Loucy (cell line): ENCODE data around the gene GLB1L.
A peak's percentile ranks its signal among the peaks of the same experiment; 100 is the strongest.

ENCODE experiments used
- H2AFZ ChIP-seq: fragments of 200-600 bp; sonication (generic); 2 replicates; pipeline ENCODE4 v1.6.0; 2016; ENCODE audit warnings: antibody characterized with exemption, mild to moderate bottlenecking, low read length, moderate library complexity
- H3F3A ChIP-seq: fragments of 200-600 bp; 2 replicates; pipeline ENCODE4 v1.6.0; 2016; ENCODE audit warnings: antibody characterized with exemption, low read depth, mild to moderate bottlenecking
- H3K27me3 ChIP-seq: fragments of 200-600 bp; sonication (generic); 2 replicates; pipeline ENCODE4 v1.6.1; 2014; ENCODE audit warnings: low read length, mild to moderate bottlenecking; ENCODE audit not compliant: insufficient read depth, poor library complexity, severe bottlenecking
- H3K36me3 ChIP-seq: fragments of 200-600 bp; sonication (generic); 2 replicates; pipeline ENCODE4 v1.6.1; 2016; ENCODE audit warnings: low read length; ENCODE audit not compliant: insufficient read depth
- H3K4me1 ChIP-seq: fragments of 200-600 bp; sonication (generic); 2 replicates; pipeline ENCODE4 v1.5.1; 2014; ENCODE audit warnings: low read length, mild to moderate bottlenecking; ENCODE audit not compliant: insufficient read depth, poor library complexity, severe bottlenecking
- H3K4me2 ChIP-seq: fragments of 200-600 bp; sonication (generic); 2 replicates; pipeline ENCODE4 v1.6.0; 2014; ENCODE audit warnings: antibody characterized with exemption, low read length, low read depth, mild to moderate bottlenecking; ENCODE audit not compliant: poor library complexity, severe bottlenecking
- H3K4me3 ChIP-seq: fragments of 200-600 bp; sonication (generic); 2 replicates; pipeline ENCODE4 v1.5.1; 2014; ENCODE audit warnings: low read length, mild to moderate bottlenecking, mixed read lengths; ENCODE audit not compliant: poor library complexity, severe bottlenecking
- H3K79me2 ChIP-seq: fragments of 200-600 bp; sonication (generic); 2 replicates; pipeline ENCODE4 v1.6.1; 2014; ENCODE audit warnings: low read length; ENCODE audit not compliant: insufficient read depth
- H3K9ac ChIP-seq: fragments of 200-600 bp; sonication (generic); 2 replicates; pipeline ENCODE4 v1.6.0; 2014; ENCODE audit warnings: mild to moderate bottlenecking, low read depth, low read length, moderate library complexity; ENCODE audit not compliant: poor library complexity, severe bottlenecking
- H3K9me2 ChIP-seq: fragments of 200-600 bp; sonication (generic); replicated peaks from 2 replicates; pipeline ENCODE4 v1.6.1; 2016; ENCODE audit warnings: low read depth, low read length, mixed read lengths
- H3K9me3 ChIP-seq: fragments of 200-600 bp; sonication (generic); 2 replicates; pipeline ENCODE4 v1.6.1; 2014; ENCODE audit warnings: mild to moderate bottlenecking, antibody characterized with exemption, low read length, low read depth; ENCODE audit not compliant: insufficient read depth
- H4K20me1 ChIP-seq: fragments of 200-600 bp; sonication (generic); 2 replicates; pipeline ENCODE4 v1.6.0; 2014; ENCODE audit warnings: antibody characterized with exemption, low read length, mild to moderate bottlenecking; ENCODE audit not compliant: insufficient read depth, poor library complexity, severe bottlenecking
- EZH2phosphoT487 ChIP-seq: fragments of 200-600 bp; IDR thresholded peaks from 2 replicates; pipeline ENCODE4 v1.6.1; 2018; ENCODE audit warnings: antibody characterized with exemption, mild to moderate bottlenecking, moderate library complexity, borderline replicate concordance
- TF ChIP-seq, protein P1 (sequence below): fragments of 200-600 bp; sonication (generic); conservative IDR thresholded peaks from 2 replicates; pipeline ENCODE4 v1.5.1; 2014; ENCODE audit warnings: mild to moderate bottlenecking, antibody characterized with exemption, low read length

The GLB1L gene

DNA sequence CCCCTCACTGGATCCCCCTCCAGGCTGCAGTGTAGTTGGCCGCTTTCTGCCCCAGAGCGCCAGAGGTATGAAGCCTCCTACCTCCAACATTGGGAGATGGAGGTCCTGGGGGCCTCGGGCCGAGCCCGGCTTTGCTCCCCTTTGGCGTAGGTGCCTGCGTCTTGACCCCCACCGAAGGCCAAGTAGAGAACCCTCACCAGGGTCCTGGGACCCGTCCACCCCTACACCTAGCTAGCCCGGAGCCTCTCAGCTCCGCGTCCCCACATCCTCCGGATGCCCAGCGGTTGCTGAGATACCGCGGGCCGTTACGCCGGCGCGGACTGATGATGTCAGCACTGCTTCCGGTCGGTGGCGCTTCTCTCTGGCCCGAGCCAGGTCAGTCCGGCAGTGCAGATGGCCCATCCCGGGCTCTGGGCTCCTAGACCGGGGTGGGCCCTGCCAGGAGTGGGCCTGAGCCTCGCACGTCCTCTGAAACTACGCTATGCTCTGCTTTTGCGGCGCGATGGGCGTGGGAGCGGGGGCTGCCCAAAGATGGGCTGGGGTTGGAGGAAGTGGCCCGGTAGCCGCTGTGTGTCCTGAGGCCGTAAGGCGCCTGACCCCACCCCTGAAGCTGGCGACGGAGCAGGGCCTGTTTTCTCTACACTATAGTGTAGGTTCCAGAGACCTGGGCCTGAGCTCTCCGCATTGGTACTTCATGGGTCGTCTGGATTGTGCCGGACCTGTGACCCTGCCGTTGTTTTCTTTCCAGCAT is at the start of gene GLB1L, which contains the start of gene STK16:
GLB1L (minus strand) TSS at position 297 of the 751 bp plus-strand sequence. CDS start 1,871 bp downstream, outside the sequence.
STK16 (plus strand) TSS at position 332 of the 751 bp plus-strand sequence. CDS start 521 bp downstream, outside the sequence.
- Histone ChIP-seq H3K4me2 (peak within 1 kb of the TSS; percentile 78), H3K79me2 (peaks cover 15% of the 10 kb centered on the region), H2AFZ (peak within 1 kb of the TSS; percentile 75), H3F3A (no peaks in the 10 kb centered on the region), H3K27me3 (no peaks in the 10 kb centered on the region), H3K9ac (peak within 1 kb of the TSS; percentile 91), H3K36me3 (no peaks in the 10 kb centered on the region), H3K9me2 (no peaks in the 10 kb centered on the region), H4K20me1 (peaks cover 27% of the 10 kb centered on the region), H3K9me3 (no peaks in the 10 kb centered on the region), H3K4me1 (peaks cover 54% of the 10 kb centered on the region), H3K4me3 (peak within 1 kb of the TSS; percentile 95)
- TF ChIP-seq, protein P1, sequence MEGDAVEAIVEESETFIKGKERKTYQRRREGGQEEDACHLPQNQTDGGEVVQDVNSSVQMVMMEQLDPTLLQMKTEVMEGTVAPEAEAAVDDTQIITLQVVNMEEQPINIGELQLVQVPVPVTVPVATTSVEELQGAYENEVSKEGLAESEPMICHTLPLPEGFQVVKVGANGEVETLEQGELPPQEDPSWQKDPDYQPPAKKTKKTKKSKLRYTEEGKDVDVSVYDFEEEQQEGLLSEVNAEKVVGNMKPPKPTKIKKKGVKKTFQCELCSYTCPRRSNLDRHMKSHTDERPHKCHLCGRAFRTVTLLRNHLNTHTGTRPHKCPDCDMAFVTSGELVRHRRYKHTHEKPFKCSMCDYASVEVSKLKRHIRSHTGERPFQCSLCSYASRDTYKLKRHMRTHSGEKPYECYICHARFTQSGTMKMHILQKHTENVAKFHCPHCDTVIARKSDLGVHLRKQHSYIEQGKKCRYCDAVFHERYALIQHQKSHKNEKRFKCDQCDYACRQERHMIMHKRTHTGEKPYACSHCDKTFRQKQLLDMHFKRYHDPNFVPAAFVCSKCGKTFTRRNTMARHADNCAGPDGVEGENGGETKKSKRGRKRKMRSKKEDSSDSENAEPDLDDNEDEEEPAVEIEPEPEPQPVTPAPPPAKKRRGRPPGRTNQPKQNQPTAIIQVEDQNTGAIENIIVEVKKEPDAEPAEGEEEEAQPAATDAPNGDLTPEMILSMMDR = no peak
- no peak for TF ChIP-seq EZH2phosphoT487

GRCh38 chr2:219294356-219295351 is 49.4 kb upstream of the GLB1L start:
- Histone ChIP-seq H3K79me2 (no peaks in the 10 kb centered on the region), H3K4me1 (peaks cover 10% of the 10 kb centered on the region), H3K36me3 (no peaks in the 10 kb centered on the region), H3K4me2 (peak overlapping the region; percentile 66), H3K27me3 (no peaks in the 10 kb centered on the region), H3K4me3 (peak overlapping the region; percentile 81), H3K9ac (peak overlapping the region; percentile 72), H3K9me3 (no peaks in the 10 kb centered on the region), H2AFZ (peak overlapping the region; percentile 85), H3F3A (no peaks in the 10 kb centered on the region), H4K20me1 (no peaks in the 10 kb centered on the region), H3K9me2 (no peaks in the 10 kb centered on the region)
- TF ChIP-seq, protein P1 = peak; percentile 92
- TF ChIP-seq EZH2phosphoT487 = no peak

DNA sequence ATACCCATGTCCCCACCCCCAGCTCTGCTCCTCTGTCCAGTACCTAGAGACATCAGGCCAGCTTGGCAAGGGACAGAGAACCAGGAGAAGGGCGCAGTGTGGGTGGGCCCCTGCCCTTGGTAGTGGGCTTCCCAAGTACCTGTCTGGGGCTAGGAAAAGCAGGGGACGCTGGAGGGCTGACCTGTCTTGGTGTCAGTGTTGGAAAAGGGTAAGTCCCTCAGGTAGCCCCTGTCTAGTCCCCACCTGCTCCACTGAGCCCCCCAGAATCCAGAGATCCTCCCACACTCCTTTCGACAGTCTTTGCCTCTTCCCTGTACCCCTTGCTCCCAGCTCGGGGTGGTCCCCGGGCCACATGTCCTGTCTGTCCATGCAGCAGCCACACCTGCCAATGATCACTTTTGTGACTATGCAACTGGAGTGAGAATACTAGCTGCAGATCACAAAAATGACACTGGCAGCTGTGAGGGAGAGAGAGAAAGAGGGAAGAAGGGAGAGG is 48.5 kb upstream of the GLB1L start:
- Histone ChIP-seq H3K9ac (peak overlapping the region; percentile 72), H3K9me2 (no peaks in the 10 kb centered on the region), H3K36me3 (no peaks in the 10 kb centered on the region), H3K4me1 (peaks cover 10% of the 10 kb centered on the region), H3K79me2 (no peaks in the 10 kb centered on the region), H3F3A (no peaks in the 10 kb centered on the region), H3K9me3 (no peaks in the 10 kb centered on the region), H2AFZ (peak overlapping the region; percentile 85; the same call in 1 of the 2 replicates), H3K27me3 (no peaks in the 10 kb centered on the region), H4K20me1 (no peaks in the 10 kb centered on the region), H3K4me3 (peak overlapping the region; percentile 81), H3K4me2 (peak overlapping the region; percentile 66)
- no peak for TF ChIP-seq EZH2phosphoT487
- TF ChIP-seq, protein P1 = no peak
